CD4-positive, alpha-beta memory T cell (primary cell): ENCODE measurements around the gene OR4D2. TPM values are rescaled to one million over a fixed set of nuclear protein-coding genes. Genes with fewer than 3 reads are reported as not detected.
"Not testable (repeated sequence)": the region's sequence is repeated elsewhere in the genome, so short reads cannot be mapped to it uniquely, and the experiment has no call there.

Experiments used
- CTCF ChIA-PET: fragments of 350-600 bp; sonication (Branson Sonifier 250); formaldehyde crosslinking; loops from one replicate; lab custom pipeline; 2021; ENCODE audit warnings: inconsistent platforms; ENCODE audit not compliant: partially characterized antibody; lab: Charles Lee
- POLR2A ChIA-PET: fragments of 350-600 bp; sonication (Branson Sonifier 250); formaldehyde crosslinking; loops from one replicate; lab custom pipeline; 2021; ENCODE audit not compliant: partially characterized antibody; lab: Charles Lee
- DNase-seq, 5 donors: peaks; one replicate each; pipeline versions ENCODE4 v3.0.0 to v3.0.0-alpha.2; 2020 to 2022; ENCODE audit warnings: mixed read lengths in 1 of 5
- H3K27ac ChIP-seq: one replicate; pipeline ENCODE4 v1.7.0; 2013; ENCODE audit warnings: low read depth, low read length
- H3K27me3 ChIP-seq: 2 replicates; pipeline ENCODE4 v1.7.0; 2013; ENCODE audit warnings: mild to moderate bottlenecking, low read length, moderate library complexity; ENCODE audit not compliant: insufficient read depth
- H3K36me3 ChIP-seq: 2 replicates; pipeline ENCODE4 v1.7.0; 2013; ENCODE audit warnings: mild to moderate bottlenecking, low read length, moderate library complexity; ENCODE audit not compliant: insufficient read depth
- H3K4me1 ChIP-seq: 2 replicates; pipeline ENCODE4 v1.7.0; 2013; ENCODE audit warnings: mild to moderate bottlenecking, low read length, moderate library complexity; ENCODE audit not compliant: insufficient read depth
- H3K4me3 ChIP-seq, 2 donors: one replicate each; pipeline ENCODE4 v1.7.0; 2013; ENCODE audit warnings: low read length in 2 of 2, mild to moderate bottlenecking in 1 of 2
- H3K9me3 ChIP-seq, 2 donors: one replicate each; pipeline ENCODE4 v1.7.0; 2013; ENCODE audit warnings: low read length in 2 of 2, control low read depth in 1 of 2; ENCODE audit not compliant: control insufficient read depth in 1 of 2
- H3K27ac Mint-ChIP-seq, 7 donors: one replicate each; pipeline ENCODE4 v1.8.0; 2020 to 2021; ENCODE audit warnings: mixed read lengths in 7 of 7, mild to moderate bottlenecking in 6 of 7, inconsistent platforms in 3 of 7, moderate library complexity in 3 of 7
- H3K27me3 Mint-ChIP-seq, 2 donors: one replicate each; pipeline ENCODE4 v1.8.0; 2020 to 2021; ENCODE audit warnings: mixed read lengths in 2 of 2
- H3K36me3 Mint-ChIP-seq, 2 donors: one replicate each; pipeline ENCODE4 v1.8.0; 2020 to 2021; ENCODE audit warnings: mixed read lengths in 2 of 2, inconsistent platforms in 1 of 2, mild to moderate bottlenecking in 1 of 2
- H3K4me1 Mint-ChIP-seq, 4 donors: one replicate each; pipeline ENCODE4 v1.8.0; 2020 to 2021; ENCODE audit warnings: mixed read lengths in 4 of 4, mild to moderate bottlenecking in 1 of 4
- H3K4me3 Mint-ChIP-seq, 8 donors: one replicate each; pipeline ENCODE4 v1.8.0; 2020 to 2021; ENCODE audit warnings: mixed read lengths in 8 of 8, mild to moderate bottlenecking in 7 of 8, moderate library complexity in 6 of 8, inconsistent platforms in 3 of 8
- H3K9me3 Mint-ChIP-seq, 8 donors: one replicate each; pipeline ENCODE4 v1.8.0; 2020 to 2021; ENCODE audit warnings: mixed read lengths in 8 of 8, mild to moderate bottlenecking in 5 of 8, inconsistent platforms in 3 of 8, moderate library complexity in 1 of 8
- intact Hi-C: fragments of 100-400 bp; cut with micrococcal nuclease; formaldehyde crosslinking; loops from one replicate; pipeline ENCODE4 v1.15.1; 2023
- polyA plus RNA-seq, 2 donors: library from polyadenylated mRNA; unstranded; fragments of 300-500 nt; fragmentation: Illumina TruSeq; gene quantifications; one replicate each; pipeline ENCODE4 v1.2.3, GENCODE V29; 2021
- total RNA-seq, 2 experiments: library from RNA; stranded (reverse); gene quantifications; one replicate each; pipeline ENCODE4 v1.2.3, GENCODE V29; 2021

OR4D2 gene
- total and polyA plus RNA-seq, 4 experiments from 2014 or later: not detected

DNA sequence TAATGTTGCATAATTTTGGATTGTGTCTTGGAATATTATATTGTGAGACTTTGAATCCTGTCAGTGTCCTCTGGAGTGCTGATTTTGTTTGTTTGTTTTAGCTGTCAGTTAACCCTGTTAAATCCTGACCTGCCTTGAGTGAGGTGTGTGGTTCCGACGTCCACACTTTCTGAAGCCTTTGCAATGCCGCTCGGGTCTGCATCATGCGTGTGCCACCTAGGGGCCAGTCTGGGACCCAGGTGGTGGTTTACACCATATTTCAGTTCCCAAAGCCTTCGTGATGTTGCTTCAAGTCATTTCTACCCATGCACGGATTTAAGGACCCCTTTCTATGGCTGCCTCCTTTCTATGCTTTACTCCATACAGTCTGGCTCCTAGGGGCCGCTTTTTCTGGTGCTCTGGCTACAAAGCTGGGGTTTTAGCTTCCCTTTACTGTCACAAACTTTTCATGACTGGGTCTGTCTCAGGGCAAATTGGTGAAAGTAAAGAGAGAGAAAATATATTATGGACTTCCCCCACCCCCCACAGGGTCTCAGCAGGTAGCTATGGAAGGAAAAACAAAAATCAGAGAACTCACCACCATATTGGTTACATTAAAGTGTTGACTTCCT is 30.0 kb upstream of the OR4D2 start:
- POLR2A ChIA-PET: interaction anchor here (0.6 kb wide), 1 partner anchor 15 kb away, joined by 3 read pairs; no protein-coding TSS in a partner anchor
- intact Hi-C loops: no loop called here
- H3K4me1 Mint-ChIP-seq: peaks cover 0 to 6% (median 1%) of the 10 kb centered on the region in 4 donors

DNA sequence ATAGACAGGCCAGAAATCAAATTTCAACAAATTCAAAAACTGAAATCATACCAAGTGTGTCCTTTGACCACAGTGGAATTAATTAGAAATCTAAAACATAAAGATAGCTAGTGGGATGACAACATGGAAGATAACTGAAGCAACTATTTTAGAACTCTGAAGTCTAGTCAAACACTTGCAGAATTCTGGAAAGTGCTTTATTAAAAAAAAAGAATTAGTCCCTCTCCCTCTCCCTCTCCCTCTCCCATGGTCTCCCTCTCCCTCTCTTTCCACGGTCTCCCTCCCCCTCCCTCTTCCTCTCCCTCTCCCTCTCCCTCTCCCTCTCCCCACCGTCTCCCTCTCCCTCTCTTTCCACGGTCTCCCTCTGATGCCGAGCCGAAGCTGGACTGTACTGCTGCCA is 25.3 kb upstream of the OR4D2 start:
- Mint-ChIP-seq H3K27me3 (peaks cover 0 to 2% of the 10 kb centered on the region in 2 donors), H3K27ac (peak overlapping the region in 1 of 7 donors; percentile 18), H3K4me1 (peaks cover 0 to 6% (median 3%) of the 10 kb centered on the region in 4 donors), H3K36me3 (peaks cover 20 to 23% of the 10 kb centered on the region in 2 donors), H3K4me3 (no peak overlapping the region), H3K9me3 (peaks cover 3 to 36% (median 28%) of the 10 kb centered on the region in 8 donors)
- POLR2A ChIA-PET: no interaction called here
- H3K36me3 ChIP-seq: no peaks in the 10 kb centered on the region
- H3K27me3 ChIP-seq: no peaks in the 10 kb centered on the region
- no peaks in the 10 kb centered on the region for H3K4me1 ChIP-seq
- no peak overlapping the region for H3K27ac ChIP-seq
- intact Hi-C loops: no loop called here
- CTCF ChIA-PET: interaction anchor here (0.9 to 2.1 kb wide), 3 partner anchors 20 to 31 kb away, joined by 3 to 6 read pairs (median 4); no protein-coding TSS in a partner anchor
- DNase-seq: no peak
- no peaks in the 10 kb centered on the region for H3K9me3 ChIP-seq
- no peak overlapping the region for H3K4me3 ChIP-seq

More for the DNA sequence above, 30.0 kb upstream of the OR4D2 start:
- H3K4me3 Mint-ChIP-seq: no peak overlapping the region
- Histone ChIP-seq H3K4me3 (no peak overlapping the region), H3K27me3 (no peaks in the 10 kb centered on the region), H3K4me1 (no peaks in the 10 kb centered on the region), H3K9me3 (no peaks in the 10 kb centered on the region), H3K27ac (no peak overlapping the region), H3K36me3 (no peaks in the 10 kb centered on the region)
- no peak for DNase-seq
- H3K36me3 Mint-ChIP-seq: peaks cover 3 to 13% of the 10 kb centered on the region in 2 donors
- CTCF ChIA-PET: interaction anchor here (1.0 to 2.4 kb wide), 8 partner anchors 10 to 36 kb away, joined by 3 to 10 read pairs (median 6); no protein-coding TSS in a partner anchor
- no peak overlapping the region for H3K27ac Mint-ChIP-seq
- H3K27me3 Mint-ChIP-seq: peaks cover 2 to 3% of the 10 kb centered on the region in 2 donors
- peaks cover 0 to 26% (median 4%) of the 10 kb centered on the region in 8 donors for H3K9me3 Mint-ChIP-seq

- H3K27me3 ChIP-seq, intact Hi-C loops, H3K4me1 Mint-ChIP-seq, H3K4me3 ChIP-seq, H3K27ac ChIP-seq, H3K9me3 ChIP-seq, H3K36me3 ChIP-seq, H3K4me3 Mint-ChIP-seq, POLR2A ChIA-PET, H3K27ac Mint-ChIP-seq, CTCF ChIA-PET, DNase-seq, H3K4me1 ChIP-seq, H3K27me3 Mint-ChIP-seq: not testable (repeated sequence)
- peaks cover 3 to 50% (median 39%) of the 10 kb centered on the region in 8 donors for H3K9me3 Mint-ChIP-seq
- peaks cover 29 to 31% of the 10 kb centered on the region in 2 donors for H3K36me3 Mint-ChIP-seq
These were observed 23.4 kb upstream of the OR4D2 start for GRCh38 chr17:58143335-58143734.

DNA sequence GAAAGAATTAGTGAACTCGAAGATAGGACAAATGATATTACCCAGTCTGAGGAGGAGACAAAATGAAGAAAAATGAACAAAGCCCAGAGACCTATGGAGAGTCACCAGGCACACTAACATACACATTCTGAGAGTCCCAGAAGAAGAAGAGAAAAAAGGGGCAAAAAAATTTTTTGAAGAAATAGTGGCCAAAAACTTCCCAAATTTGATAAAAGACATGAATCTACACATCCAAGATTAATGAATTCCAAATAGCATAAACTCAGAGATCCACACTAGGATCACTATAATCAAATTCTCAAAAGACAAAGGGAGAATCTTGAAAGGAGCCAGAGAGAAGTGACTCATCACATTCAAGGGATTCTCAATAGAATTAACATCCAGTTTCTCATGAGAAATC is 22.0 kb upstream of the OR4D2 start:
- DNase-seq: no peak
- Histone ChIP-seq H3K27ac (no peak overlapping the region), H3K4me3 (no peak overlapping the region), H3K9me3 (no peaks in the 10 kb centered on the region), H3K4me1 (no peaks in the 10 kb centered on the region), H3K36me3 (no peaks in the 10 kb centered on the region), H3K27me3 (no peaks in the 10 kb centered on the region)
- Mint-ChIP-seq H3K9me3 (peaks cover 3 to 54% (median 39%) of the 10 kb centered on the region in 8 donors), H3K27me3 (no peaks in the 10 kb centered on the region), H3K4me3 (no peak overlapping the region), H3K4me1 (peaks cover 4 to 15% (median 12%) of the 10 kb centered on the region in 4 donors), H3K36me3 (peaks cover 34% of the 10 kb centered on the region in 2 donors), H3K27ac (peak overlapping the region in 1 of 7 donors; percentile 54)
- CTCF ChIA-PET: no interaction called here
- POLR2A ChIA-PET: no interaction called here
- intact Hi-C loops: no loop called here

DNA sequence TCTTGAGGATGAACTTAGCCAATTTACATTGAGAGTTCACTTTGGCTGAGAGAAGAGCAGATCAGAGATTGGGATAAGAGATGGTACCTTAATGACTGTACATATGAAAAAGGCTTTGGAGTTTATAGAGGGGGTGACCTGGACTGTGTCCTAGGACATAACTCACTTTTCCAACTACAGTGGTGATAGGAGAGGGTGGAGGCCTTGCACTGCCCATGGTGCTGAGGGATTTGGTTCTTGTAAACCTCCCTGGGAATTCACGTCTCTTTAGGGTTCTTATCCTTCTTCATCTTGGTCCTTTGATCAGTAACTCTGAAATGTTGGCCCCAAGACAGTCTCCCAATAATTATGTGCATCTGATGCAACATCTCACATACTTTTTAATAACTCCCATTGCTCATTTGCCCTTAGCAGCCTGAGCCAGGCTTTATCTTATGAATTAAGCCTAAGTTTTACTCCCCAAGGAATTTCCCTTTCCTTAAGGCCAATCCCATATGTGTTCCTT is 18.8 kb upstream of the OR4D2 start, which contains the start of gene OR4D1:
Gene OR4D1, plus strand, starts transcription at position 455 of the 505 bp plus-strand sequence. CDS start 6,770 bp downstream, outside the sequence.
- Histone ChIP-seq H3K4me3 (no peak within 1 kb of the TSS), H3K27ac (no peak within 1 kb of the TSS), H3K9me3 (no peaks in the 10 kb centered on the region), H3K36me3 (no peaks in the 10 kb centered on the region), H3K27me3 (no peaks in the 10 kb centered on the region), H3K4me1 (peaks cover 26% of the 10 kb centered on the region)
- intact Hi-C loops: no loop called here
- CTCF ChIA-PET: interaction anchor here (1.5 to 2.6 kb wide), 2 partner anchors 12 to 18 kb away, joined by 5 to 8 read pairs; no protein-coding TSS in a partner anchor
- Mint-ChIP-seq H3K9me3 (peaks cover 3 to 50% (median 41%) of the 10 kb centered on the region in 8 donors), H3K27me3 (no peaks in the 10 kb centered on the region), H3K27ac (peak within 1 kb of the TSS in 4 of 7 donors; percentile 8 to 47 (median 20)), H3K4me3 (peak within 1 kb of the TSS in 1 of 8 donors; percentile 10), H3K4me1 (peaks cover 30 to 37% (median 32%) of the 10 kb centered on the region in 4 donors), H3K36me3 (peaks cover 35 to 42% of the 10 kb centered on the region in 2 donors)
- no peak for DNase-seq
- POLR2A ChIA-PET: interaction anchor here (0.6 to 2.4 kb wide), 2 partner anchors 9 to 27 kb away, joined by 3 to 7 read pairs; no protein-coding TSS in a partner anchor

DNA sequence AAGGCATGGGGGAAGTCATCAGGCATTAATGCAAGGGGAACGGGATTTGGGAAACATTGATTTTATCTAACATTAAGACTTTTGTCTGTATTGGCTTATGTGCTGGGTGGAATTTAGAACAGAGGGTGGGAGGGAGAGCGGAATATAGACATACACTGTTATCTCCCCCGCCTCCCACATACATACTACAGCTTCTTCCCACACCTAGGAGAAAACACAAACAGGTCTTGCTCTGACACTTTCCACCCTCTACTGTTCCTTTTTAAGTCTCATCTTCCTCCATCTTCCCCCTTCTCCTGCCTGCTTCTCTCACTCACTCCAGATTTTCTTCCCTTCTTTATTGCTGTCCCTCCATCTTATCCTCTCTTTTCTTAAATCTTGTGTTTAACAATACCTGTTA is 18.2 kb upstream of the OR4D2 start:
- Mint-ChIP-seq H3K4me3 (no peak overlapping the region), H3K9me3 (peaks cover 3 to 49% (median 41%) of the 10 kb centered on the region in 8 donors), H3K27me3 (no peaks in the 10 kb centered on the region), H3K36me3 (peaks cover 35 to 42% of the 10 kb centered on the region in 2 donors), H3K4me1 (peaks cover 37 to 44% (median 38%) of the 10 kb centered on the region in 4 donors), H3K27ac (peak overlapping the region in 2 of 7 donors; percentile 29 to 47)
- intact Hi-C loops: no loop called here
- H3K27ac ChIP-seq: no peak overlapping the region
- ChIA-PET POLR2A (interaction anchor here (2.4 kb wide), 1 partner anchor 8 kb away, joined by 7 read pairs; no protein-coding TSS in a partner anchor), CTCF (no interaction called here)
- H3K9me3 ChIP-seq: no peaks in the 10 kb centered on the region
- H3K27me3 ChIP-seq: no peaks in the 10 kb centered on the region
- H3K36me3 ChIP-seq: no peaks in the 10 kb centered on the region
- H3K4me1 ChIP-seq: peaks cover 32% of the 10 kb centered on the region
- no peak for DNase-seq
- no peak overlapping the region for H3K4me3 ChIP-seq

GRCh38 chr17:58150394-58150793 is 16.4 kb upstream of the OR4D2 start:
- no peak overlapping the region for H3K4me3 ChIP-seq
- peaks cover 22 to 32% of the 10 kb centered on the region in 2 donors for H3K36me3 Mint-ChIP-seq
- H3K36me3 ChIP-seq: no peaks in the 10 kb centered on the region
- intact Hi-C loops: loop anchor here (10.0 kb wide), 1 partner anchor 146 kb away; the partner anchor contains the start of gene SRSF1
- H3K27ac Mint-ChIP-seq: peak overlapping the region in 5 of 7 donors; percentile 1 to 78 (median 8)
- H3K4me1 ChIP-seq: peaks cover 50% of the 10 kb centered on the region
- POLR2A ChIA-PET: interaction anchor here (8.9 kb wide), 1 partner anchor 21 kb away, joined by 151 read pairs; no protein-coding TSS in a partner anchor
- no peaks in the 10 kb centered on the region for H3K9me3 ChIP-seq
- no peak for DNase-seq
- H3K27me3 ChIP-seq: no peaks in the 10 kb centered on the region
- no peak overlapping the region for H3K27ac ChIP-seq
- peaks cover 3 to 41% (median 26%) of the 10 kb centered on the region in 8 donors for H3K9me3 Mint-ChIP-seq
- no peaks in the 10 kb centered on the region for H3K27me3 Mint-ChIP-seq
- CTCF ChIA-PET: interaction anchor here (1.6 to 2.7 kb wide), 3 partner anchors 21 to 29 kb away, joined by 5 to 24 read pairs (median 6); no protein-coding TSS in a partner anchor
- H3K4me1 Mint-ChIP-seq: peaks cover 51 to 62% (median 52%) of the 10 kb centered on the region in 4 donors
- H3K4me3 Mint-ChIP-seq: peak overlapping the region in 5 of 8 donors; percentile 17 to 55 (median 26)
